CD4-positive, alpha-beta T cell (primary cell): ENCODE data around the gene ALKBH5. TPM values are rescaled to one million over a fixed set of nuclear protein-coding genes. Genes with fewer than 3 reads are reported as not detected.
A peak's percentile ranks its signal among the peaks of the same experiment; 100 is the strongest.

Experiments
- ATAC-seq: fragments of 200-7000 bp; cut with Tn5 transposase; one replicate; pipeline ENCODE4 v1.10.0; 2022; ENCODE audit warnings: mild to moderate bottlenecking; ENCODE audit not compliant: poor library complexity
- CTCF ChIA-PET: fragments of 350-600 bp; sonication (Branson Sonifier 250); formaldehyde crosslinking; loops from one replicate; lab custom pipeline; 2021; ENCODE audit warnings: antibody characterized with exemption, inconsistent platforms; lab: Charles Lee
- POLR2A ChIA-PET: fragments of 350-600 bp; sonication (Branson Sonifier 250); formaldehyde crosslinking; loops from one replicate; lab custom pipeline; 2021; ENCODE audit warnings: antibody characterized with exemption, inconsistent platforms; lab: Charles Lee
- DNase-seq, 14 experiments: peaks; one replicate each; pipeline ENCODE4 v3.0.0-alpha.2; 2013 to 2020; ENCODE audit warnings: mixed read lengths in 2 of 14
- H3K27ac ChIP-seq, 2 donors: one replicate each; pipeline versions ENCODE4 v1.5.1 to v1.7.0; 2013; ENCODE audit warnings: low read length in 2 of 2, low read depth in 1 of 2, mild to moderate bottlenecking in 1 of 2
- H3K27me3 ChIP-seq, 2 experiments: 1 replicate in 1 of 2; 2 replicates in 1 of 2; pipeline versions ENCODE4 v1.6.1 to v1.7.0; 2013; ENCODE audit warnings: low read length in 2 of 2, control low read depth in 1 of 2, mild to moderate bottlenecking in 1 of 2, moderate library complexity in 1 of 2; ENCODE audit not compliant: insufficient read depth in 2 of 2, control insufficient read depth in 1 of 2
- H3K36me3 ChIP-seq: one replicate; pipeline ENCODE4 v1.6.1; 2013; ENCODE audit warnings: low read length, control low read depth; ENCODE audit not compliant: insufficient read depth
- H3K4me1 ChIP-seq: one replicate; pipeline ENCODE4 v1.6.1; 2013; ENCODE audit warnings: low read length, control low read depth; ENCODE audit not compliant: insufficient read depth
- H3K4me3 ChIP-seq: one replicate; pipeline ENCODE4 v1.5.1; 2013; ENCODE audit warnings: mild to moderate bottlenecking, low read length, moderate library complexity
- H3K9me3 ChIP-seq, 2 experiments: 1 replicate in 1 of 2; 2 replicates in 1 of 2; pipeline versions ENCODE4 v1.6.1 to v1.7.0; 2013; ENCODE audit warnings: low read length in 2 of 2, mild to moderate bottlenecking in 2 of 2, control low read depth in 1 of 2, moderate library complexity in 1 of 2; ENCODE audit not compliant: control insufficient read depth in 1 of 2, insufficient read depth in 1 of 2
- H3K27ac Mint-ChIP-seq: one replicate; pipeline ENCODE4 v1.8.0; 2020; ENCODE audit warnings: mixed read lengths
- H3K27me3 Mint-ChIP-seq: one replicate; pipeline ENCODE4 v1.8.0; 2021; ENCODE audit warnings: mixed read lengths
- H3K36me3 Mint-ChIP-seq: one replicate; pipeline ENCODE4 v1.8.0; 2021; ENCODE audit warnings: low read depth, mixed read lengths
- H3K4me1 Mint-ChIP-seq: one replicate; pipeline ENCODE4 v1.8.0; 2021; ENCODE audit warnings: low read depth, mixed read lengths
- H3K4me3 Mint-ChIP-seq: one replicate; pipeline ENCODE4 v1.8.0; 2020; ENCODE audit warnings: mild to moderate bottlenecking, mixed read lengths
- H3K9me3 Mint-ChIP-seq: one replicate; pipeline ENCODE4 v1.8.0; 2020; ENCODE audit warnings: mixed read lengths
- intact Hi-C, 2 experiments: fragments of 100-400 bp; cut with DNase I in 1 of 2; cut with micrococcal nuclease in 1 of 2; formaldehyde crosslinking; loops; one replicate each; pipeline versions ENCODE4 v1.15.1 to v1.9.0; 2023 to 2025; cut with DNase I, micrococcal nuclease
- total RNA-seq, 174 experiments: library from RNA in 2 of 174; stranded (reverse) in 2 of 174; gene quantifications; one replicate each; pipeline ENCODE4 v1.2.3 and lab custom pipeline; 2021 to 2026
- TF ChIP-seq, protein P1 (sequence below): fragments of 200-600 bp; IDR thresholded peaks from one replicate; pipeline ENCODE4 v1.8.0; 2022; ENCODE audit warnings: antibody characterized with exemption, mild to moderate bottlenecking

ALKBH5 gene
- total RNA-seq, 2 experiments from 2014 or later: 117 to 119 TPM

DNA sequence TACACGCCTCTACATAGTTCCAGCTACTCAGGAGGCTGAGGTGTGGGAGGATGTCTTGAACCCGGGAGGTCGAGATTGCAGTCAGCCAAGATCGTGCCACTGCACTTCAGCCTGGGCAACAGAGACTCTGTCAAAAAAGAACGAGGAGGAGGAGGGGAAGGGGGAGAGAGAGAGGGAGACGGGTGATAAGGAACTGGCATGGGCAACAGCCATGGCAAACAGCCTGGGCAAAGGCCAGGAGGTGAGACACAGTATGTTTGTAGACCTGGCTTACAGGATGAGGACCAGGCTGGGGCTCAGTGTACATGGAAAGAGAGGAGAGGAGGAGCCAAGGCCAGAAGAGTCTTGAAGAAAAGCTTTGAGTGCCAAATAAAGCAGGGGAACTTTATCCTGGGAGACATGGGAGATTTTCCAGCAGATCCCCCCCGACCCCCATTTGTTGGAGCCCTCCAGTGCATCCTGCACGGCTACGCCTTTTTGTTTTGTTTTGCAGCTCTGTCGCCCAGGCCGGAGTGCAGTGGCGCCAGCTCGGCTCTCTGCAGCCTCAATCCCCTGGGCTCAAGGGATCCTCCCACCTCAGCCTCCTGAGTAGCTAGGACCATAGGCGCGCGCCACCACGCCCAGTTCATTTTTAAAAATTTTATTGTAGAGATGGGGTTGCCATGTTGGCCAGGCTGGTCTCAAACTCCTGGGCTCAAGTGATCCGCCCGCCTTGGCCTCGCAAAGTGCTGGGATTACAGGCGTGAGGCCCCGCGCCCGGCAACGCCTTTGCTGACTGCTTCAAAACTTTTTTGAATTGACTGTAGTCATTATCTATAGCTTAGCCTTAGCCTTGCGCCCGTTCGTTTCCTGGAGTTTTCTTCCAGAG lies 1.3 kb upstream of the ALKBH5 start:
- ChIA-PET CTCF (interaction anchor here (0.8 kb wide), 1 partner anchor 11 kb away, joined by 3 read pairs; no protein-coding TSS in a partner anchor), POLR2A (interaction anchor here (1.0 to 3.1 kb wide), 22 partner anchors 9 to 1467 kb away, joined by 3 to 17 read pairs (median 4); partner anchors contain the start of genes ALDH3A2, DRC3, DRG2 and LLGL1)
- H3K4me3 ChIP-seq: peak overlapping the region; percentile 88
- peaks cover 31% of the 10 kb centered on the region for H3K36me3 Mint-ChIP-seq
- H3K27me3 ChIP-seq: no peaks in the 10 kb centered on the region
- peak overlapping the region; percentile 97 for H3K27ac Mint-ChIP-seq
- peaks cover 9% of the 10 kb centered on the region for H3K36me3 ChIP-seq
- H3K27ac ChIP-seq: peak overlapping the region; percentile 92 to 98
- H3K27me3 Mint-ChIP-seq: no peaks in the 10 kb centered on the region
- no peaks in the 10 kb centered on the region for H3K9me3 Mint-ChIP-seq
- peak overlapping the region; percentile 92 for H3K4me3 Mint-ChIP-seq
- peaks cover 48% of the 10 kb centered on the region for H3K4me1 Mint-ChIP-seq
- peak in 1 of 14 experiments; percentile 11 for DNase-seq
- no peak for ATAC-seq
- TF ChIP-seq, protein P1, sequence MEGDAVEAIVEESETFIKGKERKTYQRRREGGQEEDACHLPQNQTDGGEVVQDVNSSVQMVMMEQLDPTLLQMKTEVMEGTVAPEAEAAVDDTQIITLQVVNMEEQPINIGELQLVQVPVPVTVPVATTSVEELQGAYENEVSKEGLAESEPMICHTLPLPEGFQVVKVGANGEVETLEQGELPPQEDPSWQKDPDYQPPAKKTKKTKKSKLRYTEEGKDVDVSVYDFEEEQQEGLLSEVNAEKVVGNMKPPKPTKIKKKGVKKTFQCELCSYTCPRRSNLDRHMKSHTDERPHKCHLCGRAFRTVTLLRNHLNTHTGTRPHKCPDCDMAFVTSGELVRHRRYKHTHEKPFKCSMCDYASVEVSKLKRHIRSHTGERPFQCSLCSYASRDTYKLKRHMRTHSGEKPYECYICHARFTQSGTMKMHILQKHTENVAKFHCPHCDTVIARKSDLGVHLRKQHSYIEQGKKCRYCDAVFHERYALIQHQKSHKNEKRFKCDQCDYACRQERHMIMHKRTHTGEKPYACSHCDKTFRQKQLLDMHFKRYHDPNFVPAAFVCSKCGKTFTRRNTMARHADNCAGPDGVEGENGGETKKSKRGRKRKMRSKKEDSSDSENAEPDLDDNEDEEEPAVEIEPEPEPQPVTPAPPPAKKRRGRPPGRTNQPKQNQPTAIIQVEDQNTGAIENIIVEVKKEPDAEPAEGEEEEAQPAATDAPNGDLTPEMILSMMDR: no peak
- intact Hi-C loops: loop anchor here (2.0 to 10.0 kb wide), 4 partner anchors 35 to 898 kb away; partner anchors contain the start of genes ATPAF2 (in 1 of the 2), COPS3 (in 1 of the 2), GID4 (in 1 of the 2) and PEMT (in 1 of the 2)
- no peaks in the 10 kb centered on the region for H3K9me3 ChIP-seq
- peaks cover 44% of the 10 kb centered on the region for H3K4me1 ChIP-seq

DNA sequence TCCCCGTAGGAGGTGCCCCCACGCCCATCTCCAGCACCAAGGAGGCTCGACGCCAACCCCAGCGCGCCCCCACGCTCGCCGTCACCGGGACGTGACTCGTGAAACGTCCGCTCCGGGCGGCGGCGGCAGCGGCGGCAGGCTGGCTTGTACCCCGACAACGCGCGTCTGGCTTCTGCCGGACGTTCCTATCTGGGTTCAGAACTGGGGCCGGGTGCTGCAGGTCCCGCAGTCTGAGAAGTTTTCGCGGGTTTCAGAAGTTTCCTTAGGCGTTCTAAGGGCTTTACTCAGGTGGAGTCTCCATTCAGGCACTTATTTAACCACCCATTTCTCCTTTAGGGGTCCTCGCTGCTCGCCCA lies 672 bp upstream of the ALKBH5 start:
- intact Hi-C loops: loop anchor here (1.0 to 10.0 kb wide), 9 partner anchors 25 to 898 kb away; partner anchors contain the start of genes ATPAF2 (in 1 of the 2), COPS3 (in 1 of the 2), DRG2 (in 1 of the 2) and GID4 (in 1 of the 2)
- ChIA-PET POLR2A (interaction anchor here (1.0 to 3.1 kb wide), 23 partner anchors 9 to 1466 kb away, joined by 3 to 17 read pairs (median 4); partner anchors contain the start of genes ALDH3A2, DRC3, DRG2 and LLGL1), CTCF (interaction anchor here (0.8 to 1.6 kb wide), 2 partner anchors 10 to 34 kb away, joined by 3 to 5 read pairs; no protein-coding TSS in a partner anchor)
- Mint-ChIP-seq H3K9me3 (no peaks in the 10 kb centered on the region), H3K36me3 (peaks cover 37% of the 10 kb centered on the region), H3K4me1 (peaks cover 54% of the 10 kb centered on the region), H3K4me3 (peak overlapping the region; percentile 92), H3K27ac (peak overlapping the region; percentile 97), H3K27me3 (no peaks in the 10 kb centered on the region)
- H3K36me3 ChIP-seq: peaks cover 12% of the 10 kb centered on the region
- TF ChIP-seq, protein P1: no peak
- H3K27ac ChIP-seq: peak overlapping the region; percentile 92 to 98
- H3K27me3 ChIP-seq: no peaks in the 10 kb centered on the region
- H3K9me3 ChIP-seq: no peaks in the 10 kb centered on the region
- H3K4me1 ChIP-seq: peaks cover 50% of the 10 kb centered on the region
- H3K4me3 ChIP-seq: peak overlapping the region; percentile 88
- DNase-seq: peak; percentile 65 to 90 (median 79)
- peak; percentile 18 for ATAC-seq
